SK-N-SH (cell line): Measurements from ENCODE around the gene ZNF438. TPM values are rescaled to one million over a fixed set of nuclear protein-coding genes. Genes with fewer than 3 reads are reported as not detected.

Source experiments
- CTCF ChIA-PET: fragments of 300-600, 350-600 bp; formaldehyde crosslinking; extraction: SDS; loops from one replicate; lab custom pipeline; 2021; lab: Yijun Ruan, JAX
- POLR2A ChIA-PET: fragments of 350-600 bp; sonication (Branson Sonifier 250); formaldehyde crosslinking; extraction: SDS; loops from one replicate; lab custom pipeline; 2020; ENCODE audit warnings: antibody characterized with exemption, inconsistent platforms; lab: Yijun Ruan, JAX
- DNase-seq: peaks from one replicate; pipeline ENCODE4 v3.0.0; 2012
- H2AFZ ChIP-seq: fragments of 200-600 bp; sonication (generic); 2 replicates; pipeline ENCODE4 v1.8.1; 2016; ENCODE audit warnings: antibody characterized with exemption, mild to moderate bottlenecking, low read depth
- H3F3A ChIP-seq: fragments of 200-600 bp; sonication (generic); replicated peaks from 2 replicates; pipeline ENCODE3; 2016; ENCODE audit warnings: antibody characterized with exemption, mild to moderate bottlenecking; ENCODE audit not compliant: insufficient read depth
- H3K27ac ChIP-seq, 2 experiments: fragments of 200-500 bp in 1 of 2; fragments of 200-600 bp in 1 of 2; sonication (Bioruptor generic) in 1 of 2; sonication (generic), shearing (Covaris generic) in 1 of 2; 2 replicates each; pipeline versions ENCODE4 v1.5.1 to v1.6.1; 2014 to 2016; ENCODE audit warnings: low read depth in 2 of 2, inconsistent platforms in 1 of 2, low read length in 1 of 2, mild to moderate bottlenecking in 1 of 2, mixed read lengths in 1 of 2
- H3K27me3 ChIP-seq: fragments of 200-600 bp; sonication (generic), shearing (Covaris generic); 2 replicates; pipeline ENCODE4 v1.6.1; 2016; ENCODE audit warnings: mixed run types; ENCODE audit not compliant: insufficient read depth
- H3K36me3 ChIP-seq, 2 experiments: fragments of 200-500 bp in 1 of 2; fragments of 200-600 bp in 1 of 2; sonication (Bioruptor generic) in 1 of 2; sonication (generic) in 1 of 2; replicated peaks in 1 of 2; 2 replicates each; pipeline versions ENCODE3 to v1.5.1; 2014 to 2016; ENCODE audit warnings: low read length in 1 of 2, mild to moderate bottlenecking in 1 of 2; ENCODE audit not compliant: insufficient read depth in 2 of 2, control insufficient read depth in 1 of 2
- H3K4me1 ChIP-seq, 2 experiments: fragments of 200-500 bp in 1 of 2; fragments of 200-600 bp in 1 of 2; sonication (Bioruptor generic) in 1 of 2; sonication (generic), shearing (Covaris generic) in 1 of 2; 2 replicates each; pipeline versions ENCODE4 v1.5.1 to v1.6.1; 2014 to 2016; ENCODE audit warnings: low read depth in 1 of 2, low read length in 1 of 2, mixed run types in 1 of 2; ENCODE audit not compliant: insufficient read depth in 2 of 2, control insufficient read depth in 1 of 2
- H3K4me2 ChIP-seq: fragments of 200-600 bp; sonication (generic), shearing (Covaris generic); 2 replicates; pipeline ENCODE4 v1.6.1; 2017; ENCODE audit warnings: mixed run types
- H3K4me3 ChIP-seq, 2 experiments: fragments of 200-500 bp in 1 of 2; fragments of 200-600 bp in 1 of 2; sonication (Bioruptor generic) in 1 of 2; sonication (generic), shearing (Covaris generic) in 1 of 2; 2 replicates each; pipeline versions ENCODE4 v1.5.1 to v1.8.1; 2014 to 2016; ENCODE audit warnings: low read depth in 2 of 2, inconsistent platforms in 1 of 2, low read length in 1 of 2, mild to moderate bottlenecking in 1 of 2, mixed read lengths in 1 of 2, moderate library complexity in 1 of 2
- H3K79me2 ChIP-seq: fragments of 200-600 bp; sonication (generic); 2 replicates; pipeline ENCODE4 v1.8.1; 2017; ENCODE audit warnings: mild to moderate bottlenecking; ENCODE audit not compliant: insufficient read depth
- H3K9ac ChIP-seq: fragments of 200-600 bp; sonication (generic); 2 replicates; pipeline ENCODE4 v1.6.1; 2017; ENCODE audit warnings: mixed run types
- H3K9me2 ChIP-seq: fragments of 200-600 bp; sonication (generic); 2 replicates; pipeline ENCODE4 v1.6.1; 2017; ENCODE audit warnings: mixed run types
- H3K9me3 ChIP-seq: fragments of 200-600 bp; sonication (generic); 2 replicates; pipeline ENCODE4 v1.6.1; 2017; ENCODE audit warnings: mixed run types, mild to moderate bottlenecking, moderate library complexity
- H4K20me1 ChIP-seq: fragments of 200-600 bp; sonication (generic); 2 replicates; pipeline ENCODE4 v1.6.1; 2017; ENCODE audit warnings: mild to moderate bottlenecking, mixed run types; ENCODE audit not compliant: insufficient read depth
- ELF1 ChIP-seq: IDR thresholded peaks from 2 replicates; pipeline ENCODE4 v1.4.0; 2012
- EP300 ChIP-seq, 2 experiments: IDR thresholded peaks; 2 replicates each; pipeline versions ENCODE4 v1.4.0 to v1.6.1; 2012; ENCODE audit warnings: borderline replicate concordance in 1 of 2, low read depth in 1 of 2, low read length in 1 of 2
- FOSL2 ChIP-seq: IDR thresholded peaks from 2 replicates; pipeline ENCODE4 v1.4.0; 2012; ENCODE audit warnings: low read depth, mild to moderate bottlenecking, moderate library complexity, borderline replicate concordance
- GABPA ChIP-seq: IDR thresholded peaks from 2 replicates; pipeline ENCODE4 v1.4.0; 2012; ENCODE audit warnings: low read depth, mild to moderate bottlenecking
- MXI1 ChIP-seq: IDR thresholded peaks from 2 replicates; pipeline ENCODE4 v1.6.1; 2012; ENCODE audit warnings: mild to moderate bottlenecking, low read depth, low read length, improper control_type of control experiment
- NFIC ChIP-seq: IDR thresholded peaks from 2 replicates; pipeline ENCODE4 v1.4.0; 2012; ENCODE audit warnings: borderline replicate concordance
- NRF1 ChIP-seq: IDR thresholded peaks from 2 replicates; pipeline ENCODE4 v1.6.1; 2012; ENCODE audit warnings: low read depth, mild to moderate bottlenecking, low read length
- RAD21 ChIP-seq: IDR thresholded peaks from 2 replicates; pipeline ENCODE4 v1.6.1; 2012; ENCODE audit warnings: mild to moderate bottlenecking, low read length
- RCOR1 ChIP-seq: fragments of 150-350 bp; IDR thresholded peaks from 2 replicates; pipeline ENCODE4 v1.6.1; 2017; ENCODE audit warnings: antibody characterized with exemption, low read length
- RFX5 ChIP-seq: IDR thresholded peaks from 2 replicates; pipeline ENCODE4 v1.6.1; 2012; ENCODE audit warnings: mild to moderate bottlenecking, improper control_type of control experiment, low read length
- RXRA ChIP-seq: IDR thresholded peaks from 2 replicates; pipeline ENCODE4 v1.4.0; 2012; ENCODE audit warnings: low read depth, mild to moderate bottlenecking, borderline replicate concordance
- SIN3A ChIP-seq: IDR thresholded peaks from 2 replicates; pipeline ENCODE4 v1.6.1; 2012; ENCODE audit warnings: low read depth, mild to moderate bottlenecking, low read length, moderate library complexity, borderline replicate concordance
- SMC3 ChIP-seq: IDR thresholded peaks from 2 replicates; pipeline ENCODE4 v1.6.1; 2012; ENCODE audit warnings: low read depth, low read length, improper control_type of control experiment
- TCF12 ChIP-seq: IDR thresholded peaks from 2 replicates; pipeline ENCODE4 v1.4.0; 2012
- TEAD4 ChIP-seq: IDR thresholded peaks from 2 replicates; pipeline ENCODE4 v1.4.0; 2012; ENCODE audit warnings: mild to moderate bottlenecking, borderline replicate concordance; ENCODE audit not compliant: insufficient read depth
- WGBS: methylation state at CpG from one replicate; pipeline ENCODE4 v1.1.6; 2017; ENCODE audit warnings: low lambda C conversion rate; 5-methylcytosine and 5-hydroxymethylcytosine counted together
- polyA plus RNA-seq, 3 experiments: library from polyadenylated mRNA; depleted of rRNA; stranded (reverse); fragments of >200 nt; gene quantifications; 2 replicates each; pipeline ENCODE4 v1.2.3, GENCODE V29; 2012
- TF ChIP-seq, protein P1 (sequence below): IDR thresholded peaks from 2 replicates; pipeline ENCODE4 v1.4.0; 2012; ENCODE audit warnings: low read depth
- TF ChIP-seq, protein P2 (sequence below): IDR thresholded peaks from 2 replicates; pipeline ENCODE4 v1.6.1; 2012; ENCODE audit warnings: mild to moderate bottlenecking, low read depth, low read length, moderate library complexity
- TF ChIP-seq, protein P3 (sequence below): IDR thresholded peaks from 2 replicates; pipeline ENCODE4 v1.4.0; 2012; ENCODE audit warnings: low read depth, borderline replicate concordance

Gene ZNF438
- polyA plus RNA-seq, 1 of the 3 experiments (the other 2 are of a cell fraction), result 2.1 TPM

DNA sequence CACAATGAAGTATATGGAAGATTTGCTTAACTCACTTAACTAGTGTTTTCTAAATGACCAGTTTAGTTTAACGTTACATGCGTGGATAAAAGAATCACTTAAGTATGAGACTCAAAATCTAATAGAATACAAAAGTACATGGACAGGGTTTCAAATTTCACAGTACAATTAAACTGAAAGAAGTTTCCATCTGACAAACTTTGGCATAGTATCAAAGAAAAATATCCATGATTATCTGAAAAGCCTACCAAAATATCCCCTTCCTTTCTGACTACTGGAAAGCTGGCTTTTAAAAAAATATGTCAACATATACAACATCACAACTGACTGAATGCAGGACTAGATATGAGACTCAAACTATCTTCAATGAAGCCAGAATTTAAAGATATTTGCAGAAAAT is 164.8 kb downstream of the ZNF438 start:
- 95% methylated on average over 2 of the region's 2 CpGs for WGBS
- Histone ChIP-seq H3K36me3 (no peaks in the 10 kb centered on the region), H3K79me2 (no peaks in the 10 kb centered on the region), H3K4me3 (no peak overlapping the region), H3K27me3 (no peaks in the 10 kb centered on the region), H2AFZ (no peak overlapping the region), H3K9me2 (no peaks in the 10 kb centered on the region), H4K20me1 (no peaks in the 10 kb centered on the region), H3F3A (no peaks in the 10 kb centered on the region), H3K9me3 (no peaks in the 10 kb centered on the region), H3K27ac (no peak overlapping the region), H3K9ac (no peak overlapping the region), H3K4me1 (no peaks in the 10 kb centered on the region; a peak in 1 of 4 replicates), H3K4me2 (no peak overlapping the region)
- POLR2A ChIA-PET, result no interaction called here
- CTCF ChIA-PET, result no interaction called here
- TF ChIP-seq, protein P1, sequence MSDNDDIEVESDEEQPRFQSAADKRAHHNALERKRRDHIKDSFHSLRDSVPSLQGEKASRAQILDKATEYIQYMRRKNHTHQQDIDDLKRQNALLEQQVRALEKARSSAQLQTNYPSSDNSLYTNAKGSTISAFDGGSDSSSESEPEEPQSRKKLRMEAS, result no peak
- DNase-seq, result no peak

DNA sequence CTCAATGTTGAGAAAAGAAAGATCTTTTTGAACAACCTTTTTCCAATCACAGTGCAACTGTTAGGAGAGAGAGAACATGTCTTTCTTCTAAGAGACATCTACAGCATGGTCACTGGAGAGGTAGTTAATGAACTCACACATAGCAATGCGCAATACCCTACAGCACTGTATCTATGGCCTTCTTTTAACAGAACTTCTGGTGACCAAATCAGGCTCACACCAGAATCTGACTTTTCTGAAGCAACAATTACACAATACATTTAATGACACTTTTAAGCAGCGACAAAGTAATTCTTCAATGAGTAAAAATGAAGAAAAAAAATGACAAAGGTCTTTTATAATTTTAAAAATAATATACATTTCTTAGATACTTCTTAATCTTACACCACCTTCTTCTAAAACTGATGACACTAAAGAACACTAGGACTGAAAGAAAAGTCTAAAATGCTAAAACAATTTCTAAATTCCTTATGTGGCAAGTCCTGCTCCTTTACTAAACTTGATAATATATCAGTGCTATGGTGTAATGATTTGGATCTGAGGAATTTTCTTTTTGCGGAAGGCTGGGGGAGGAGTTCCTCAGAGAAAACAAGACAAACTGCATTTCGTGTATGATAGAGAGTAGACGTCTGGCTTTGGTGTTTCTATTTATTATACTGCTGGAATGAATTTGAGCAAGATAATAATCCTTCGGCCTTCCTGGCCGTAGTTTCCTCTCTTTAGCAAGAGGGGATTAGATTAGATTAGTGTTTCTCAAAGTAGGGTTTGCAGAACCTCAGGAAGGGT is 166.3 kb downstream of the ZNF438 start:
- Histone ChIP-seq H2AFZ (no peak overlapping the region), H3F3A (no peaks in the 10 kb centered on the region), H3K4me3 (no peak overlapping the region), H3K4me2 (no peak overlapping the region), H3K9me3 (no peaks in the 10 kb centered on the region), H3K36me3 (no peaks in the 10 kb centered on the region), H3K79me2 (no peaks in the 10 kb centered on the region), H3K4me1 (no peaks in the 10 kb centered on the region; a peak in 1 of 4 replicates), H3K9me2 (no peaks in the 10 kb centered on the region), H3K27me3 (no peaks in the 10 kb centered on the region), H4K20me1 (no peaks in the 10 kb centered on the region), H3K9ac (no peak overlapping the region), H3K27ac (no peak overlapping the region)
- ChIA-PET POLR2A (no interaction called here), CTCF (no interaction called here)
- DNase-seq, result no peak
- 86% methylated on average over 7 of the region's 7 CpGs for WGBS
- TF ChIP-seq TEAD4 (no peak), SMC3 (no peak), SIN3A (no peak), ELF1 (no peak), TCF12 (no peak), EP300 (IDR thresholded peaks at IDR 0.05; ENCODE audit: borderline replicate concordance in 1 of 2, low read depth in 1 of 2, low read length in 1 of 2) (no peak), RAD21 (no peak), RCOR1 (no peak), GABPA (no peak), NFIC (no peak), FOSL2 (no peak), RFX5 (no peak), MXI1 (no peak), RXRA (no peak), NRF1 (no peak)
- TF ChIP-seq, protein P2, sequence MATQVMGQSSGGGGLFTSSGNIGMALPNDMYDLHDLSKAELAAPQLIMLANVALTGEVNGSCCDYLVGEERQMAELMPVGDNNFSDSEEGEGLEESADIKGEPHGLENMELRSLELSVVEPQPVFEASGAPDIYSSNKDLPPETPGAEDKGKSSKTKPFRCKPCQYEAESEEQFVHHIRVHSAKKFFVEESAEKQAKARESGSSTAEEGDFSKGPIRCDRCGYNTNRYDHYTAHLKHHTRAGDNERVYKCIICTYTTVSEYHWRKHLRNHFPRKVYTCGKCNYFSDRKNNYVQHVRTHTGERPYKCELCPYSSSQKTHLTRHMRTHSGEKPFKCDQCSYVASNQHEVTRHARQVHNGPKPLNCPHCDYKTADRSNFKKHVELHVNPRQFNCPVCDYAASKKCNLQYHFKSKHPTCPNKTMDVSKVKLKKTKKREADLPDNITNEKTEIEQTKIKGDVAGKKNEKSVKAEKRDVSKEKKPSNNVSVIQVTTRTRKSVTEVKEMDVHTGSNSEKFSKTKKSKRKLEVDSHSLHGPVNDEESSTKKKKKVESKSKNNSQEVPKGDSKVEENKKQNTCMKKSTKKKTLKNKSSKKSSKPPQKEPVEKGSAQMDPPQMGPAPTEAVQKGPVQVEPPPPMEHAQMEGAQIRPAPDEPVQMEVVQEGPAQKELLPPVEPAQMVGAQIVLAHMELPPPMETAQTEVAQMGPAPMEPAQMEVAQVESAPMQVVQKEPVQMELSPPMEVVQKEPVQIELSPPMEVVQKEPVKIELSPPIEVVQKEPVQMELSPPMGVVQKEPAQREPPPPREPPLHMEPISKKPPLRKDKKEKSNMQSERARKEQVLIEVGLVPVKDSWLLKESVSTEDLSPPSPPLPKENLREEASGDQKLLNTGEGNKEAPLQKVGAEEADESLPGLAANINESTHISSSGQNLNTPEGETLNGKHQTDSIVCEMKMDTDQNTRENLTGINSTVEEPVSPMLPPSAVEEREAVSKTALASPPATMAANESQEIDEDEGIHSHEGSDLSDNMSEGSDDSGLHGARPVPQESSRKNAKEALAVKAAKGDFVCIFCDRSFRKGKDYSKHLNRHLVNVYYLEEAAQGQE, result no peak
- TF ChIP-seq, protein P3, sequence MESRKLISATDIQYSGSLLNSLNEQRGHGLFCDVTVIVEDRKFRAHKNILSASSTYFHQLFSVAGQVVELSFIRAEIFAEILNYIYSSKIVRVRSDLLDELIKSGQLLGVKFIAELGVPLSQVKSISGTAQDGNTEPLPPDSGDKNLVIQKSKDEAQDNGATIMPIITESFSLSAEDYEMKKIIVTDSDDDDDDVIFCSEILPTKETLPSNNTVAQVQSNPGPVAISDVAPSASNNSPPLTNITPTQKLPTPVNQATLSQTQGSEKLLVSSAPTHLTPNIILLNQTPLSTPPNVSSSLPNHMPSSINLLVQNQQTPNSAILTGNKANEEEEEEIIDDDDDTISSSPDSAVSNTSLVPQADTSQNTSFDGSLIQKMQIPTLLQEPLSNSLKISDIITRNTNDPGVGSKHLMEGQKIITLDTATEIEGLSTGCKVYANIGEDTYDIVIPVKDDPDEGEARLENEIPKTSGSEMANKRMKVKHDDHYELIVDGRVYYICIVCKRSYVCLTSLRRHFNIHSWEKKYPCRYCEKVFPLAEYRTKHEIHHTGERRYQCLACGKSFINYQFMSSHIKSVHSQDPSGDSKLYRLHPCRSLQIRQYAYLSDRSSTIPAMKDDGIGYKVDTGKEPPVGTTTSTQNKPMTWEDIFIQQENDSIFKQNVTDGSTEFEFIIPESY, result no peak
